GM23248 (cell line): ENCODE results near the gene ROCK2.

Source experiments
- EZH2 ChIP-seq: fragments of 200-600 bp; sonication (generic); IDR thresholded peaks from 2 replicates; pipeline ENCODE4 v1.6.1; 2018; ENCODE audit warnings: antibody characterized with exemption, mild to moderate bottlenecking; ENCODE audit not compliant: insufficient read depth, poor library complexity, severe bottlenecking
- EZH2phosphoT487 ChIP-seq: fragments of 200-600 bp; sonication (generic); IDR thresholded peaks from 2 replicates; pipeline ENCODE4 v1.6.1; 2018; ENCODE audit warnings: antibody characterized with exemption, moderate library complexity, mild to moderate bottlenecking, low read depth; ENCODE audit not compliant: insufficient read depth

GRCh38 chr2:11144738-11145079, 199.7 kb downstream of the ROCK2 start:
- TF ChIP-seq EZH2 (no peak), EZH2phosphoT487 (no peak)
